Measurements from ENCODE around the gene GPC6. TPM values are rescaled to one million over a fixed set of nuclear protein-coding genes. Genes with fewer than 3 reads are reported as not detected.

The GPC6 gene
- total RNA-seq, 1 donor: 77.8 TPM

DNA sequence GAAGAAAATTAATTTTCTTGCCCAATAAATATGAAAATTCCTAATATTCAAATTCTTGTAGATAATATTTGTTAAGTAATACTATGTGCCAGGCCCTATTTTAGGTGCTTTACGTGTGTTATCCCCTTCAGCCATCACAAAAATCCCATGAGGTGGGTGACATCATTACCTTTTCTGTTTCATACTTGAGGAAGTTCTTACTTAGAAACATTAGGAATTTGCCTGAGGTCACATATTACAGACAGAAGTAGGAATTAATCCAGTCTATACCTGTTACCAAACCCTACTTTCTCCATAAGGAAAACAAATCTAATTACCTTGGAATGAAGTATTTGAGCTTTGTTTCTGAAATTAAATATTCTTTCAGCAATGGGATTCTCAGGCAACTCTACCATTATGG is 336.1 kb downstream of the GPC6 start:
- no peak overlapping the region for H3K4me3 ChIP-seq (ENCODE audit: insufficient read depth, low read length)
- TF ChIP-seq, protein P1, sequence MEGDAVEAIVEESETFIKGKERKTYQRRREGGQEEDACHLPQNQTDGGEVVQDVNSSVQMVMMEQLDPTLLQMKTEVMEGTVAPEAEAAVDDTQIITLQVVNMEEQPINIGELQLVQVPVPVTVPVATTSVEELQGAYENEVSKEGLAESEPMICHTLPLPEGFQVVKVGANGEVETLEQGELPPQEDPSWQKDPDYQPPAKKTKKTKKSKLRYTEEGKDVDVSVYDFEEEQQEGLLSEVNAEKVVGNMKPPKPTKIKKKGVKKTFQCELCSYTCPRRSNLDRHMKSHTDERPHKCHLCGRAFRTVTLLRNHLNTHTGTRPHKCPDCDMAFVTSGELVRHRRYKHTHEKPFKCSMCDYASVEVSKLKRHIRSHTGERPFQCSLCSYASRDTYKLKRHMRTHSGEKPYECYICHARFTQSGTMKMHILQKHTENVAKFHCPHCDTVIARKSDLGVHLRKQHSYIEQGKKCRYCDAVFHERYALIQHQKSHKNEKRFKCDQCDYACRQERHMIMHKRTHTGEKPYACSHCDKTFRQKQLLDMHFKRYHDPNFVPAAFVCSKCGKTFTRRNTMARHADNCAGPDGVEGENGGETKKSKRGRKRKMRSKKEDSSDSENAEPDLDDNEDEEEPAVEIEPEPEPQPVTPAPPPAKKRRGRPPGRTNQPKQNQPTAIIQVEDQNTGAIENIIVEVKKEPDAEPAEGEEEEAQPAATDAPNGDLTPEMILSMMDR (IDR thresholded peaks at IDR 0.05; ENCODE audit: extremely low read depth, low read depth, low read length): no peak
- no peaks in the 10 kb centered on the region for H3K79me2 ChIP-seq (ENCODE audit: insufficient read depth, low read length)
- H3K36me3 ChIP-seq (ENCODE audit: insufficient read depth, low read length): no peaks in the 10 kb centered on the region
- H3K4me1 ChIP-seq (ENCODE audit: insufficient read depth, low read length): peaks cover 4% of the 10 kb centered on the region
- H4K20me1 ChIP-seq (ENCODE audit: insufficient read depth, low read length): no peaks in the 10 kb centered on the region
- H3K4me2 ChIP-seq (ENCODE audit: insufficient read depth, low read length): no peak overlapping the region
- no peak overlapping the region for H3K27ac ChIP-seq (ENCODE audit: low read depth, low read length)
- no peaks in the 10 kb centered on the region for H3K9me3 ChIP-seq (ENCODE audit: low read depth, low read length)
- H2AFZ ChIP-seq (ENCODE audit: low read length): no peak overlapping the region
- H3K27me3 ChIP-seq (ENCODE audit: insufficient read depth, low read length): no peaks in the 10 kb centered on the region
- no peak for DNase-seq (ENCODE audit: insufficient read length, low spot score, missing footprints)

DNA sequence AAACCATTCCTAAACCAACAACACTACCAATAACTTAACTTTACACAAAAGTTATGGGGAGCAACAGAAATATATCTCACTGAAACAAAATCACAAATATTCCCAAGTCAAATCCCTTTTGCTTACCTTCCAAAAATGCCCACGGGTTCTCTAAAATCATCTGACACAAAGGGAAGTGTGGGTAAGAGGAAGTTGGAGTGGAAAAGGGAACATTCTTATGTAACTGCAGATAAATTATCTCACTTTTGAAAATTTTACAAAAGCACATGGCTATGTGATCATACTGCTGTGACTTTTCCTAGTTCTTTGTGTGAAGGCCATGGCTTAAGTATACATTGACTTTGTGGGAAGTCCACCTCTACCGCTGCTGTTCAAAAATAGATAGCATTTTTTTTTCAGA is 350.5 kb downstream of the GPC6 start:
- no peak overlapping the region for H3K27ac ChIP-seq (ENCODE audit: low read depth, low read length)
- H3K79me2 ChIP-seq (ENCODE audit: insufficient read depth, low read length): no peaks in the 10 kb centered on the region
- TF ChIP-seq, protein P1 (IDR thresholded peaks at IDR 0.05; ENCODE audit: extremely low read depth, low read depth, low read length): no peak
- H3K4me3 ChIP-seq (ENCODE audit: insufficient read depth, low read length): no peak overlapping the region
- H3K9me3 ChIP-seq (ENCODE audit: low read depth, low read length): no peaks in the 10 kb centered on the region
- no peak for DNase-seq (ENCODE audit: insufficient read length, low spot score, missing footprints)
- no peaks in the 10 kb centered on the region for H3K27me3 ChIP-seq (ENCODE audit: insufficient read depth, low read length)
- H2AFZ ChIP-seq (ENCODE audit: low read length): no peak overlapping the region
- no peak overlapping the region for H3K4me2 ChIP-seq (ENCODE audit: insufficient read depth, low read length)
- no peaks in the 10 kb centered on the region for H3K36me3 ChIP-seq (ENCODE audit: insufficient read depth, low read length)
- H3K4me1 ChIP-seq (ENCODE audit: insufficient read depth, low read length): no peaks in the 10 kb centered on the region
- H4K20me1 ChIP-seq (ENCODE audit: insufficient read depth, low read length): no peaks in the 10 kb centered on the region

DNA sequence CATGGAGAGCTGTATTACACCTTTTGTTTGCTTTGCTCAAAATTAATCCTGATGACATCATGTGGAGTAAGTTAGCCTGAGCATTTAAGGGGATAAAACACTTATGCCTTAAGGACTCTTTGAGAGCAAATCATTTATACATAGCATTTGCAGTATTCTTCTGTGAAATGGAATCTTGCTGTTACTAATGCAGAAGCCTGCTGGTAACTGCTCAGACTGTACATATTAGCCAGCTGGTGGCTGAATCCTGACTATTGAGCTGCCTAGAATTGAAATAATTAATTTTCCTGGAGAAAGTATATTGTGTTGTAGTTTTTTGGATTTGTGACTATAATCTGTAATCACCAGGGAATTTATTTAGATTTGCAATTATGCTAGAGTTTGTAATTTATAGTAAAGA is 363.2 kb downstream of the GPC6 start:
- TF ChIP-seq, protein P1 (IDR thresholded peaks at IDR 0.05; ENCODE audit: extremely low read depth, low read depth, low read length): no peak
- H3K9me3 ChIP-seq (ENCODE audit: low read depth, low read length): no peaks in the 10 kb centered on the region
- H3K36me3 ChIP-seq (ENCODE audit: insufficient read depth, low read length): no peaks in the 10 kb centered on the region
- H3K4me2 ChIP-seq (ENCODE audit: insufficient read depth, low read length): no peak overlapping the region
- no peak overlapping the region for H2AFZ ChIP-seq (ENCODE audit: low read length)
- H3K4me3 ChIP-seq (ENCODE audit: insufficient read depth, low read length): no peak overlapping the region
- H3K27me3 ChIP-seq (ENCODE audit: insufficient read depth, low read length): no peaks in the 10 kb centered on the region
- no peaks in the 10 kb centered on the region for H3K4me1 ChIP-seq (ENCODE audit: insufficient read depth, low read length)
- DNase-seq (ENCODE audit: insufficient read length, low spot score, missing footprints): no peak
- H4K20me1 ChIP-seq (ENCODE audit: insufficient read depth, low read length): no peaks in the 10 kb centered on the region
- no peak overlapping the region for H3K27ac ChIP-seq (ENCODE audit: low read depth, low read length)
- no peaks in the 10 kb centered on the region for H3K79me2 ChIP-seq (ENCODE audit: insufficient read depth, low read length)

DNA sequence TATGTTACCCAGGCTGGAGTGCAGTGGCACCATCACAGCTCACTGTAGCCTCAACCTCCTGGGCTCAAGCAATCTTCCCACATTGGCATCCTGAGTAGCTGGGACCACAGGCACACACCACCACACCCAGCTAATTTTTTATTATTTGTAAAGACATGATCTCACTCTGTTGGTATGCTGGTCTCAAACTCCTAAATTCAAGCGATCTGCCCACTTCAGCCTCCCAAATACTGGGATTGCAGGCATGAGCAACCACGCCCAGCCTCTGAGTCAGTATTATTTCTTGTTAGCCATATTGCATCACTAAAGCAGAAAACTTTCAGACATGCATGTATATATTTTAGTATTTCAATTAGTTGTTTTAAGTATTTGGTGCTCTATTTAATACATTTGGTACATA is 376.4 kb downstream of the GPC6 start:
- Histone ChIP-seq H3K4me2 (ENCODE audit: insufficient read depth, low read length) (no peak overlapping the region), H3K27me3 (ENCODE audit: insufficient read depth, low read length) (no peaks in the 10 kb centered on the region), H3K79me2 (ENCODE audit: insufficient read depth, low read length) (no peaks in the 10 kb centered on the region), H3K27ac (ENCODE audit: low read depth, low read length) (no peak overlapping the region), H4K20me1 (ENCODE audit: insufficient read depth, low read length) (no peaks in the 10 kb centered on the region), H3K4me1 (ENCODE audit: insufficient read depth, low read length) (peaks cover 6% of the 10 kb centered on the region), H3K36me3 (ENCODE audit: insufficient read depth, low read length) (no peaks in the 10 kb centered on the region), H3K4me3 (ENCODE audit: insufficient read depth, low read length) (no peak overlapping the region), H2AFZ (ENCODE audit: low read length) (no peak overlapping the region), H3K9me3 (ENCODE audit: low read depth, low read length) (no peaks in the 10 kb centered on the region)
- DNase-seq (ENCODE audit: insufficient read length, low spot score, missing footprints): peak; percentile 78
- TF ChIP-seq, protein P1 (IDR thresholded peaks at IDR 0.05; ENCODE audit: extremely low read depth, low read depth, low read length): no peak

Data from osteoblast (primary cell).